Central memory CD4-positive, alpha-beta T cell (primary cell): ENCODE results near the gene C6orf15.
"Not testable (repeated sequence)": the region's sequence is repeated elsewhere in the genome, so short reads cannot be mapped to it uniquely, and the experiment has no call there.

Experiments
- DNase-seq: peaks from one replicate; pipeline ENCODE4 v3.0.0; 2022

The C6orf15 gene

GRCh38 chr6:31098449-31098938 lies 13.9 kb downstream of the C6orf15 start:
- no peak for DNase-seq

GRCh38 chr6:31096656-31097055 lies 15.7 kb downstream of the C6orf15 start:
- DNase-seq: no peak

GRCh38 chr6:31096215-31096614 lies 16.2 kb downstream of the C6orf15 start:
- DNase-seq: no peak

DNA sequence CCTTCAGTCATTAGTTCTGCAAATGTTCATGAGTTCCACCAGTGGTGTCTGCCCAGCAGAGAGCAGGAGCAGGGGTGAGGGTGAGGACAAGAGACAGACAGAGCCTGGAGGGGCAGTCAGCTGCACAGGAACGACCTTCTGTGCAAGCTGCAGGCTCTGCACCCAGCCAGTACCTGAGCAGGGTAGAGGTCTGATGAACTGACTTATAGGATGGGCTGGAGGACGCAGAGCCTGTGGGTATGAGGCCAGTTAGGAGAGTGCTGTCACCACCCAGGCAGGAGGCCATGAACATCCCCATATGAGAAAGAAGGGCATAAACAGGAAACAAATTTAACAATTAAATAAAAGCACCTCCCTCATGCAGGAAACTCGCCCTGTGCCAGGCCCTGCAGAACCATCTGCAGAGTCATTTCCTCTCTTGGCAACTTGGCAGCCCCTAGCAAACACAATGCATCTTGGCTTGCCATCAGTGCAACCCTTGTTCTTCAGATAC lies 17.9 kb downstream of the C6orf15 start:
- DNase-seq: peak; percentile 52

GRCh38 chr6:31092769-31093505 lies 19.4 kb downstream of the C6orf15 start:
- DNase-seq: no peak

DNA sequence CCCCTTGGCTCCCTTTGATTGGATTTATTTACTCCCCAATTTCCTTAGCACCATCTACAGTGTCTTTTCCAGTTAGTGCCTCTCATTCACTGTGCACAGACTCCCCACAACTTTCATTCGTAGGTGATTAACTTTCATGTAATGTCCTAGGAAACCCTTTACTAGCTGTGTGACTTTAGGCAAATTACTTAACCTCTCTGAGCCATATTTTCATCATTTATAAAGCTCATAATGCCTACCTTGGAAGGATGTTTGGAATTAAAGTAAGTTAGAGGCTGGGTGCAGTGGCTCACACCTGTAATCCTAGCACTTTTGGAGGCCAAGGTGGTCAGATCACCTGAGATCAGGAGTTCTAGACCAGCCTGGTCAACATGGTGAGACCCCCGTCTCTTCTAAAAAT lies 20.1 kb downstream of the C6orf15 start:
- DNase-seq: no peak

- no peak for DNase-seq
Measured at GRCh38 chr6:31091680-31092079, 20.7 kb downstream of the C6orf15 start.

DNA sequence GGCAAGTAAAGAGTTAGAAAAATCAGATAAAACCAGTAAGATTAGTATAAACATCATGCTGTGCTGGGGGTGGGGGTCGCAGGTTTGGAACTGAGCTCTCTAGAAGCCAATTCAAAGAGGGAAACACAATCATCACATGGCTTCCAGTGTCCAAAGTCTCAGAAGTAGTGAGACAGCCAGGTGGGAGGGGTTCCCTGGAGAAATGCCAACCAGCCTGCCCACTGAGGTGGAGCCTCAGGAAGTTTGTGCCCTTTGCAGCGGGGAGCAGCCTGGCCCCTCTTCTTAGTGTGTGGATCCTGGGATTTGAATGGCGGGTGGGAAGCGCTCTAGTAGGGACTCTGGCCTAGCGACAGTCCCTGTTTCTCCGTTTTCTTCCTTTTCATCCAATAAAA lies 21.4 kb downstream of the C6orf15 start:
- DNase-seq: no peak

DNA sequence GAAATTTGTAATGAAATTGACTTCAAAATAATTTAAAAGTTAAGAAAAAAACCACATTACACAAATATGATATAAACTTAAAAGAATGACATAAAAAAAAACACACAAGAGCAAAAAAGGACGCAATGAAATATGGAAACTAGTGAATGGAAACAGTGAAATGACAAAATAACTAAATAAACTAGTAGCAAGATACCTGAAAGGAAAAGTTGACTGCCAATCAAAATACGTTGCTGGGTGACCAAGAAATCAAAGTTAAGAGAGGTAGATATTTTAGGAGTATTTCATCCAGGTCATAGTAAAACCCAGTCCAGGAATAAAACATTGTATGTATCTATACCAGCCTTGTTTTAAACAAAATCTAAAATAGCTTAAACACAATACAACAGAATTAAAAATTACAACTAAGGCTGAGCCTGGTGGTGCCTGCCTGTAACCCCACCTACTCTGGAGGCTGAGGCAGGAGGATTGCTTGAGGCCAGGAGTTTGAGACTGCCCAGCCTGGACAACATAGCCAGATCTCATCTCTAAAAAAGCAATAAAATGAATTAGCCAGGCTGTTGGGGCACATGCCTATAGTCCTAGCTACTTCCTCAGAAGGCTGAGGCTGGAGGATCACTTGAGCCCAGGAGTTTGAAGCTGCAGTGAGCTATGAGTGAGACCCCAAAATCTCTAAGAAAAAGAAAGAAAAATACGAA lies 22.0 kb downstream of the C6orf15 start:
- DNase-seq: no peak

- DNase-seq: peak; percentile 73
Measured at GRCh38 chr6:31087494-31088089, 24.8 kb downstream of the C6orf15 start.

- DNase-seq: no peak
Measured at GRCh38 chr6:31086788-31087440, 25.5 kb downstream of the C6orf15 start.

DNA sequence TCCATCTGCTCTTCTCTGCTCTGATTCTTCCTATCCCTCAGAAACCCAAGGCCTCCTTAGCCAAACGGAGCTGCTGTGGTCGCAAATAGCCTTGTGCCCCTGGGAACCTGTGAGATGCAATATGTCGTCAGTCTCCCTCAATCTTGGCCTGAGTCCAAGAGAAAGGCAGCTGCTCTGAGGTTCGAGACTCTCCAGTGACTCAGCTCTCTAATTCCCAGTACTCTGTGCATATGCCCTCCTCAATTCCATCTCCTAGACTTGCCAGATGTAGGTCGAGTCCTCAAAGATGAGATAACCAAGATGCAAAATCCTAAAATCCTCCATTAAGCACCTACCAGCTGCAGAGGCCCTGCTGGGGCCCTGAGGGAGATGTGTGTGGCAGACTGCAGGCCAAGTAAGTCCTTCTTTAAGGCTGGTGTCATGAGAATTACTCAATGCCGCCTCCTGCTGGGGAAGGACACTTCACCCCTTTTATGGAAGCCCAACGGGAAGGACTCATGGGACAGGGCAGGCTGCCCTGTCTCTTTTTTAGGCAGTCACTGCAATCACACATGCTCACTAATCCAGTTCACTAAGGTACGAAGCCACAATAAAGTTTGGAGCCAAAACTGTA lies 28.5 kb downstream of the C6orf15 start:
- DNase-seq: no peak

DNA sequence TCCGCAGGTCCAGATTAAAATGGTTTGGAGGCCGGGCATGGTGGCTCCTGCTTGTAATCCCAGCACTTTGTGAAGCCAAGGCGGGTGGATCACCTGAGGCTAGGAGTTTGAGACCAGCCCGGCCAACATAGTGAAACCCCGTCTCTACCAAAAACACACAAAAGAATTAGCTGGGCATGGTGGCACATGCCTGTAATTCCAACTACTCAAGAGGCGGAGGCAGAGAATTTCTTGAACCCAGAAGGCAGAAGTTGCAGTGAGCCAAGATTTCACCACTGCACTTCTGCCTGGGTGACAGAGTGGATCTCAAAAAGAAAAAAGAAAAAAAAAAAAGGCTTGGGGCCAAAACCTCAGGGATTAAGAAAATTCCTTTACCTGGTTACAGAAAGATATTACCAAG lies 30.5 kb downstream of the C6orf15 start:
- no peak for DNase-seq

DNA sequence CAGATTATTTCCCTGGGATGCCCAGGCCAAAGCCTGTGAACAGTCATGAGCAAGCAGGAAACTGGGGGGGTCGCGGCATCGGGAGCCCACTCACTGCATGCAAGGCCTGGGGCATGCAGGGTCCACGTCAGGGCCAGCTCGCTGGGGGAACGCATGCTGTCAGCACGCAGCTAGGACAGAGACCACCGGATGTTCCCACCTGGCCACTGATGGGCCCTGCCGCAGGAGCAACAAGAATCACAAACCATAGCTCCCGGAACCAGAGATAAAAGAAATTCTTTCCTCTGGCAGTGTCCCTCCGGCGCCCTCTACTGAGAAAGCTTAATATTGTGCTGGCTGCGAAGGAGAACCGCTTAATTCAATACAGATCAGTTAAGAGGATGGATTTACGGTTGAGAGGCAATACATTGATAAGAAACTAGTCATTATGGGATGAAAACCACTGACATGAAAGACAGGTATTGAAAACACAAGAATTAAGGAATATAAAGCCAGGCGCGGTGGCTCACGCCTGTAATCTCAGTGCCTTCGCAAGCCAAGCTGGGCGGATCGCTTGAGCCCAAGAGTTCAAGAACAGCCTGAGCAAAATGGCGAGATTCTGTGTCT lies 32.6 kb downstream of the C6orf15 start:
- peak; percentile 61 for DNase-seq

GRCh38 chr6:31076611-31077010 lies 35.8 kb downstream of the C6orf15 start:
- no peak for DNase-seq

DNA sequence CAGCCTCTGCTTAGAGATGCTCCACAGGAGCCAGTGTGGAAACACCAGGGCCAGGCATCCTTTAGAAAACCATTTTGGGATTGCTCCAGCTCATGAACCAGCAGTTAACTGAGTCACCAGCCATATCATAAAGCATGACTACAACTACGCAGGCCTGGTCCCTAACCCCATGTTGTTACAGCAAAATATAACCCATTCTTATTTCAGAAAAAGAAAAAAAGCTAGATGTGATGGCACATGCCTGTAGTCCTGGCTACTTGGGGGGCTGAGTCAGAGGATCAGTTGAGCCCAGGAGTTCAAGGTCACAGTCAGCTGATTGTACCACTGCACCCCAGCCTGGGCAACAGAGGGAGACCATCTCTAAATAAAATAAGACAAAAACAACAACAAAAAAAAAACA lies 36.8 kb downstream of the C6orf15 start:
- no peak for DNase-seq

DNA sequence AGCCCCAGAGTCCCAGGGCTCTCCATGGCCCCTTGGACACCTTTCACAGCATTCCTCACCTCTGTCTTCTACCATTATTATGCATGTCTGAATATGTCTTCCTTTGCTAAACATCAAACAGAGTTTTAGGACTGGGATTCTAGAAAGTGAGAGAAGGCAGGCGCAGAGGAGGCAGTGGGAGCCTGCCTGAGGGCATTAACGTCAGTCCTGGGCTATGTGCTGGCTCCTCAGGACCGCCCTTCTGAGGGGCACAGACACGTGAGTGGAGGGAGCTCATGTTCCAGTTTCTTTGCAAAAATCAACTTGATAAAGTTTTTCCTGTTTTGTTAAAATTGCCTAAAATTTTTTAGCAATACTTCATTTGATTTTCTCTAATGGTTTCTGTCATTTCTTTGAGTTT lies 38.0 kb downstream of the C6orf15 start:
- DNase-seq: no peak

- no peak for DNase-seq
Measured at GRCh38 chr6:31070711-31071197, 41.6 kb downstream of the C6orf15 start.

DNA sequence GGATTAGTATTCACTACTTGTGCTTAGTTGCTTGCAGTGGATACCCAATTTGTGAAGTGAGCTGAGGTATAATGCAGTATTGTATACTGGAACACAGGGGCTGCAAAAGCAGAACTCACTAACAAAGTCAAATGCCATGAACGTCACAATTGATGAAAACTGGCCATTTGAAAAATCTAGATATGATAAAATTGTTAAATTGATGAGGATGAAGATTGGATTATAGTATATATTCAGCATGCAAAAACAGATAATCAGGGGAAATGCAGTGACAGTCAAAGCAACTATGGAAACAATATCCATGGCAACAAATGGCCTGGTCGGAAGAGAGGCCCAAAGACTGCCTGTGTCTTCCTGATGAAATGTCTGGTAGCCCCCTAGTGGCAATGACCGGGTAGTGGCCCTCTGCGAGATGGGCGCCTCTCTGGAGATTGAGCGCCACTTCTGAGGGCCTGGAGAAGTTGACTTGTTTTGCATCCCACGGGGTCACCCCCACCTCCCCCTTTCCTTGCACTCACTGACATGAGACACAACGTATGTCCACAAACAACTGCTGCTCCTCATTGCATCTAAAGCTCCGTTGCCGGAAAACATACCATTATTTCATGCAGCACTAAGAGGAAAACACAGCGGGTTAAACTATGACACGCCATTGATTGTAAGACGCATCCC lies 43.6 kb downstream of the C6orf15 start:
- DNase-seq: peak; percentile 57

DNA sequence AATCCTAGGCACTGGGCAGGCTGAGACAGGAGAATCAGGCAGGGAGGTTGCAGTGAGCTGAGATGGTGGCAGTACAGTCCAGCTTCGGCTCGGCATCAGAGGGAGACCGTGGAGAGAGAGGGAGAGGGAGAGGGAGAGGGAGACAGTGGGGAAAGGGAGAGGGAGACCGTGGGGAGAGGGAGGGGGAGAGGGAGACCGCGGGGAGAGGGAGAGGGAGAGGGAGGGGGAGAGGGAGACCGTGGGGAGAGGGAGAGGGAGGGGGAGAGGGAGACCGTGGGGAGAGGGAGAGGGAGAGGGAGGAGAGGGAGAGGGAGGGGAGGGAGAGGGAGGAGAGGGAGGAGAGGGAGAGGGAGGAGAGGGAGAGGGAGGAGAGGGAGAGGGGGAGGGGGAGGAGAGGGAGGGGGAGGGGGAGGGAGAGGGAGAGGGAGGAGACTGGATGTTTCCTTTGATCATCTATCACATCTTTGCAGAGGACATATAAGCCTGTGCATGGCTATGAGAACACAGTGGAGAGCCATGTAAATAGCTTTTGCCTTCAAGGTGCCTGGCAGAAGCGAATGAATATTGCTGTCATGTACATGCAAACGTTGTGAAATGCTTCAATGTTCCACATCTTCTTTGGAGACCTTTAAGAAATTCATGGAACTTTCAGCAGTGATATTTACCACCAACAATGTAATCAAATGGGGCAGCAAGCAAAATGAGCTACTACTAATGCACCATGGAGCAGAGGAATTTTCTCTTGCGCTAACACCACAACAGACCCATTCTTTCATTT lies 44.3 kb downstream of the C6orf15 start:
- not testable (repeated sequence) for DNase-seq

- not testable (repeated sequence) for DNase-seq
Measured at GRCh38 chr6:31067028-31067427, 45.3 kb downstream of the C6orf15 start.
